PC-3 (cell line): ENCODE data around the gene SNHG17. TPM values are rescaled to one million over a fixed set of nuclear protein-coding genes. Genes with fewer than 3 reads are reported as not detected.
"Not testable (repeated sequence)": the region's sequence is repeated elsewhere in the genome, so short reads cannot be mapped to it uniquely, and the experiment has no call there.

Experiments used
- ATAC-seq: fragments of 200-7000 bp; cut with Tn5 transposase; 2 replicates; pipeline ENCODE4 v1.9.1; 2020; ENCODE audit warnings: mild to moderate bottlenecking, moderate library complexity
- BruUV-seq: library from RNA; stranded (reverse); fragments of 400-500 nt; replicated peaks from 2 replicates; lab custom pipeline; 2021; lab: Mats Ljungman, UMichigan
- CTCF ChIA-PET: fragments of 300-600 bp; sonication (Branson Sonifier 250); formaldehyde crosslinking; loops from one replicate; lab custom pipeline; 2022; ENCODE audit warnings: antibody characterized with exemption; lab: Charles Lee
- POLR2A ChIA-PET: fragments of 300-600 bp; sonication (Branson Sonifier 250); formaldehyde crosslinking; loops from one replicate; lab custom pipeline; 2022; ENCODE audit warnings: antibody characterized with exemption; ENCODE audit not compliant: unreplicated experiment; lab: Charles Lee
- DNase-seq: peaks from one replicate; pipeline ENCODE4 v3.0.0-alpha.2; 2015
- H2AFZ ChIP-seq: fragments of 300-600 bp; sonication (generic); 2 replicates; pipeline ENCODE4 v1.6.0; 2016; ENCODE audit warnings: antibody characterized with exemption, low read length
- H3F3A ChIP-seq: fragments of 300-600 bp; sonication (generic); one replicate; pipeline ENCODE4 v1.6.0; 2017; ENCODE audit warnings: antibody characterized with exemption, low read length, control low read depth, mild to moderate bottlenecking; ENCODE audit not compliant: unreplicated experiment
- H3K27ac ChIP-seq: fragments of 300-600 bp; sonication (generic); 2 replicates; pipeline ENCODE4 v1.5.1; 2016; ENCODE audit warnings: mild to moderate bottlenecking, low read length
- H3K27me3 ChIP-seq: fragments of 300-600 bp; sonication (generic); 2 replicates; pipeline ENCODE4 v1.6.1; 2016; ENCODE audit warnings: low read length, mixed read lengths
- H3K36me3 ChIP-seq: fragments of 300-600 bp; sonication (generic); 2 replicates; pipeline ENCODE4 v1.6.1; 2016; ENCODE audit warnings: low read depth, mixed run types, low read length, mixed read lengths
- H3K4me1 ChIP-seq: fragments of 300-600 bp; sonication (generic); 2 replicates; pipeline ENCODE4 v1.5.1; 2016; ENCODE audit warnings: low read length; ENCODE audit not compliant: insufficient read depth
- H3K4me2 ChIP-seq: fragments of 300-600 bp; sonication (generic); 2 replicates; pipeline ENCODE4 v1.6.0; 2016; ENCODE audit warnings: low read length
- H3K4me3 ChIP-seq: fragments of 300-600 bp; sonication (generic); 2 replicates; pipeline ENCODE4 v1.5.1; 2016; ENCODE audit warnings: mild to moderate bottlenecking, low read length, mixed read lengths
- H3K79me2 ChIP-seq: fragments of 300-600 bp; sonication (generic); 2 replicates; pipeline ENCODE4 v1.6.1; 2017; ENCODE audit warnings: low read length, mixed read lengths
- H3K9ac ChIP-seq: fragments of 300-600 bp; sonication (generic); 2 replicates; pipeline ENCODE4 v1.6.0; 2016; ENCODE audit warnings: mild to moderate bottlenecking, low read length
- H3K9me2 ChIP-seq: fragments of 300-600 bp; sonication (generic); replicated peaks from 2 replicates; pipeline ENCODE4 v1.6.1; 2016; ENCODE audit warnings: mixed run types, low read length, mixed read lengths
- H3K9me3 ChIP-seq: fragments of 300-600 bp; sonication (generic); 2 replicates; pipeline ENCODE4 v1.6.1; 2016; ENCODE audit warnings: low read length, mixed read lengths
- H4K20me1 ChIP-seq: fragments of 300-600 bp; sonication (generic); 2 replicates; pipeline ENCODE4 v1.6.1; 2016; ENCODE audit warnings: low read length, mixed read lengths
- CTCF ChIP-seq: fragments of 300-600 bp; sonication (generic); conservative IDR thresholded peaks from 2 replicates; pipeline ENCODE4 v1.5.1; 2017; ENCODE audit warnings: antibody characterized with exemption, low read depth, mild to moderate bottlenecking, low read length
- EZH2 ChIP-seq: fragments of 300-600 bp; sonication (generic); IDR thresholded peaks from one replicate; pipeline ENCODE4 v1.6.1; 2017; ENCODE audit warnings: antibody characterized with exemption, mild to moderate bottlenecking, low read length; ENCODE audit not compliant: unreplicated experiment
- EZH2phosphoT487 ChIP-seq: fragments of 300-600 bp; sonication (generic); IDR thresholded peaks from 2 replicates; pipeline ENCODE4 v1.6.1; 2018; ENCODE audit warnings: mild to moderate bottlenecking, antibody characterized with exemption, low read length, borderline replicate concordance
- intact Hi-C: fragments of 100-400 bp; cut with micrococcal nuclease; formaldehyde crosslinking; loops from 2 replicates; pipeline ENCODE4 v1.9.0; 2023
- total RNA-seq: library from RNA; depleted of rRNA; stranded (reverse); fragments of >200 nt; gene quantifications from 2 replicates; pipeline ENCODE4 v1.2.3, GENCODE V29; 2014

Gene SNHG17
- total RNA-seq, 1 experiment from 2014 or later = 52.0 TPM

GRCh38 chr20:38402816-38403215, 32.3 kb downstream of the SNHG17 start:
- Histone ChIP-seq H3K4me3 (no peak overlapping the region), H3F3A (no peaks in the 10 kb centered on the region), H3K9ac (no peak overlapping the region), H3K27me3 (no peaks in the 10 kb centered on the region), H2AFZ (no peak overlapping the region), H3K4me1 (no peaks in the 10 kb centered on the region), H3K36me3 (0 out of 2 replicates have a peak, but pooled peaks cover 2% of the 10 kb centered on the region), H3K79me2 (no peaks in the 10 kb centered on the region), H3K4me2 (no peak overlapping the region), H4K20me1 (no peaks in the 10 kb centered on the region), H3K9me3 (no peaks in the 10 kb centered on the region), H3K9me2 (no peaks in the 10 kb centered on the region), H3K27ac (no peak overlapping the region)
- intact Hi-C loops = no loop called here
- ChIA-PET POLR2A (no interaction called here), CTCF (no interaction called here)
- DNase-seq (no peak), ATAC-seq (no peak)
- no TSS peak for BruUV-seq
- TF ChIP-seq EZH2phosphoT487 = no peak
- TF ChIP-seq CTCF = no peak
- no peak for TF ChIP-seq EZH2

- POLR2A ChIA-PET = no interaction called here
- no peak overlapping the region for H3K4me3 ChIP-seq
- DNase-seq (no peak), ATAC-seq (no peak)
- TF ChIP-seq EZH2 (no peak), EZH2phosphoT487 (no peak), CTCF (no peak)
- H3K27ac ChIP-seq = no peak overlapping the region
- H3F3A ChIP-seq = no peaks in the 10 kb centered on the region
- no peaks in the 10 kb centered on the region for H3K27me3 ChIP-seq
- H2AFZ ChIP-seq = no peak overlapping the region
- 0 out of 2 replicates have a peak, but pooled peaks cover 2% of the 10 kb centered on the region for H3K36me3 ChIP-seq
- H3K4me1 ChIP-seq = no peaks in the 10 kb centered on the region
- CTCF ChIA-PET = interaction anchor here (0.5 kb wide), 1 partner anchor 22 kb away, joined by 9 read pairs; no protein-coding TSS in a partner anchor
- intact Hi-C loops = no loop called here
- H3K9me3 ChIP-seq = no peaks in the 10 kb centered on the region
- H4K20me1 ChIP-seq = no peaks in the 10 kb centered on the region
- no peak overlapping the region for H3K4me2 ChIP-seq
- no peaks in the 10 kb centered on the region for H3K9me2 ChIP-seq
- H3K79me2 ChIP-seq = no peaks in the 10 kb centered on the region
- no peak overlapping the region for H3K9ac ChIP-seq
- no TSS peak for BruUV-seq
Measured at GRCh38 chr20:38402089-38402488, 33.0 kb downstream of the SNHG17 start.

GRCh38 chr20:38395751-38396395, 39.3 kb downstream of the SNHG17 start:
- POLR2A ChIA-PET, H3K9me3 ChIP-seq, H3K4me1 ChIP-seq, H3K36me3 ChIP-seq, H3K27me3 ChIP-seq, BruUV-seq, CTCF ChIA-PET, H4K20me1 ChIP-seq, ATAC-seq, H3F3A ChIP-seq, DNase-seq, H3K9me2 ChIP-seq, H3K9ac ChIP-seq, H3K79me2 ChIP-seq, H3K4me2 ChIP-seq, H3K27ac ChIP-seq, intact Hi-C loops, H3K4me3 ChIP-seq, H2AFZ ChIP-seq: not testable (repeated sequence)
